ENCODE measurements around the gene CAPN14.

Gene CAPN14

GRCh38 chr2:31176742-31177141, 40.6 kb downstream of the CAPN14 start:
- no peak for TF ChIP-seq POLR2A (IDR thresholded peaks at IDR 0.05; ENCODE audit: low read depth, low read length)
- no peak for FAIRE-seq
- DNase-seq (ENCODE audit: insufficient read length, low spot score): no peak

GRCh38 chr2:31171142-31171541, 46.2 kb downstream of the CAPN14 start:
- TF ChIP-seq POLR2A (IDR thresholded peaks at IDR 0.05; ENCODE audit: low read depth, low read length): no peak
- DNase-seq (ENCODE audit: insufficient read length, low spot score): no peak
- FAIRE-seq: no peak

- TF ChIP-seq POLR2A (IDR thresholded peaks at IDR 0.05; ENCODE audit: low read depth, low read length): no peak
- peak; percentile 67 for DNase-seq (ENCODE audit: insufficient read length, low spot score)
- FAIRE-seq: peak; percentile 6
Measured at GRCh38 chr2:31170071-31170698, 47.1 kb downstream of the CAPN14 start.

GRCh38 chr2:31168291-31168690, 49.0 kb downstream of the CAPN14 start:
- FAIRE-seq (no peak), DNase-seq (ENCODE audit: insufficient read length, low spot score) (no peak)
- TF ChIP-seq POLR2A (IDR thresholded peaks at IDR 0.05; ENCODE audit: low read depth, low read length): no peak

GRCh38 chr2:31166925-31167324, 50.4 kb downstream of the CAPN14 start:
- FAIRE-seq: no peak
- TF ChIP-seq POLR2A (IDR thresholded peaks at IDR 0.05; ENCODE audit: low read depth, low read length): no peak
- no peak for DNase-seq (ENCODE audit: insufficient read length, low spot score)

- DNase-seq (ENCODE audit: insufficient read length, low spot score) (no peak), FAIRE-seq (no peak)
- no peak for TF ChIP-seq POLR2A (IDR thresholded peaks at IDR 0.05; ENCODE audit: low read depth, low read length)
Measured at GRCh38 chr2:31163011-31163539, 54.2 kb downstream of the CAPN14 start.

GRCh38 chr2:31161637-31162036, 55.7 kb downstream of the CAPN14 start:
- TF ChIP-seq POLR2A (IDR thresholded peaks at IDR 0.05; ENCODE audit: low read depth, low read length): no peak
- FAIRE-seq: no peak
- no peak for DNase-seq (ENCODE audit: insufficient read length, low spot score)

GRCh38 chr2:31151501-31151900, 65.8 kb downstream of the CAPN14 start:
- no peak for FAIRE-seq
- TF ChIP-seq POLR2A (IDR thresholded peaks at IDR 0.05; ENCODE audit: low read depth, low read length): no peak
- no peak for DNase-seq (ENCODE audit: insufficient read length, low spot score)

- FAIRE-seq (no peak), DNase-seq (ENCODE audit: insufficient read length, low spot score) (no peak)
- TF ChIP-seq POLR2A (IDR thresholded peaks at IDR 0.05; ENCODE audit: low read depth, low read length): no peak
Measured at GRCh38 chr2:31150120-31150670, 67.1 kb downstream of the CAPN14 start.

- FAIRE-seq (no peak), DNase-seq (ENCODE audit: insufficient read length, low spot score) (no peak)
- no peak for TF ChIP-seq POLR2A (IDR thresholded peaks at IDR 0.05; ENCODE audit: low read depth, low read length)
Measured at GRCh38 chr2:31148514-31148913, 68.8 kb downstream of the CAPN14 start.

GRCh38 chr2:31147645-31148044, 69.7 kb downstream of the CAPN14 start:
- DNase-seq (ENCODE audit: insufficient read length, low spot score) (no peak), FAIRE-seq (no peak)
- TF ChIP-seq POLR2A (IDR thresholded peaks at IDR 0.05; ENCODE audit: low read depth, low read length): no peak

- no peak for TF ChIP-seq POLR2A (IDR thresholded peaks at IDR 0.05; ENCODE audit: low read depth, low read length)
- FAIRE-seq: no peak
Measured at GRCh38 chr2:31142110-31142509, 75.2 kb downstream of the CAPN14 start.

GRCh38 chr2:31141443-31142085, 75.8 kb downstream of the CAPN14 start:
- FAIRE-seq: no peak
- DNase-seq (ENCODE audit: insufficient read length, low spot score): no peak
- TF ChIP-seq POLR2A (IDR thresholded peaks at IDR 0.05; ENCODE audit: low read depth, low read length): no peak

More at GRCh38 chr2:31142110-31142509, 75.2 kb downstream of the CAPN14 start:
- no peak for DNase-seq (ENCODE audit: insufficient read length, low spot score)

GRCh38 chr2:31140151-31140550, 77.2 kb downstream of the CAPN14 start:
- FAIRE-seq: no peak
- TF ChIP-seq POLR2A (IDR thresholded peaks at IDR 0.05; ENCODE audit: low read depth, low read length): no peak
- no peak for DNase-seq (ENCODE audit: insufficient read length, low spot score)

GRCh38 chr2:31139671-31140070, 77.6 kb downstream of the CAPN14 start:
- DNase-seq (ENCODE audit: insufficient read length, low spot score) (no peak), FAIRE-seq (no peak)
- TF ChIP-seq POLR2A (IDR thresholded peaks at IDR 0.05; ENCODE audit: low read depth, low read length): no peak
